Left ventricle myocardium inferior (tissue), 1 donor: ENCODE data around the gene APBB1. TPM values are rescaled to one million over a fixed set of nuclear protein-coding genes. Genes with fewer than 3 reads are reported as not detected.

Experiments
- DNase-seq: peaks from one replicate; pipeline ENCODE4 v3.0.0-alpha.2; 2020
- H3K27ac ChIP-seq: fragments of 200-600 bp; replicated peaks from 2 replicates; pipeline ENCODE4 v1.8.0; 2021
- H3K27me3 ChIP-seq: fragments of 200-600 bp; 2 replicates; pipeline ENCODE4 v1.8.0; 2021; ENCODE audit warnings: low read depth
- H3K36me3 ChIP-seq: fragments of 200-600 bp; 2 replicates; pipeline ENCODE4 v1.8.0; 2021
- H3K4me1 ChIP-seq: fragments of 200-600 bp; 2 replicates; pipeline ENCODE4 v1.8.0; 2021
- H3K4me3 ChIP-seq: fragments of 200-600 bp; 2 replicates; pipeline ENCODE4 v1.8.0; 2021; ENCODE audit warnings: mild to moderate bottlenecking, moderate library complexity
- H3K9me3 ChIP-seq: fragments of 200-600 bp; replicated peaks from 2 replicates; pipeline ENCODE4 v1.8.0; 2021
- intact Hi-C: fragments of 100-400 bp; cut with micrococcal nuclease; formaldehyde crosslinking; loops from one replicate; pipeline ENCODE4 v1.11.0; 2022
- total RNA-seq: library from RNA; stranded (reverse); fragmentation: NEBNext Ultra II Directional; extraction: Animal tissue kit (Norgen Biotek cat#: 25700); gene quantifications from one replicate; pipeline ENCODE4 v1.2.1, GENCODE V29; 2021
- TF ChIP-seq, protein P1 (sequence below): fragments of 200-600 bp; IDR thresholded peaks from 2 replicates; pipeline ENCODE4 v1.8.0; 2021; ENCODE audit warnings: antibody characterized with exemption, mild to moderate bottlenecking, borderline replicate concordance
- donor health status: DM: no; HTN: yes; CAD: no; lungs with severe emphysema.

Gene APBB1
- total RNA-seq, 1 donor from 2014 or later, result 75.5 TPM

DNA sequence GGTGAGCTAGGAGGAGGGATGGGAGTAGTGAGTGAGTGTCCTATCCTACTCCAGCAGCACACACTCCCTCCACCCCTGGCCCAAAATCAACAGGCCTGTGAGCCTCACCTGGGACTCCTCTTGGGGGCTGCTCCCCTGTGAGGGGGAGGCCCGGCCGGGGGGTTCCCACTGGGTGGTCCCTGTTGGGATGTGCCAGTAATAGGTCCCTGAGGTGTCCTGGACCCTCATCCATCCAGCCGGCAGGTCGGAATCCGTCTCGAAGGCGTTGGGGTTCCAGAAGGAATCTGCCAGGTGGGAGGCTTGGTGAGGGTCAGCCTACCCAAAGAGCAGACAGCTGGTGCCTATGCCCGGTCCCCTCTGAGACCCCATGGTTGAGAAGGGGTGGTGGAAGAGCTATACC lies 15.4 kb downstream of the APBB1 start:
- TF ChIP-seq, protein P1, sequence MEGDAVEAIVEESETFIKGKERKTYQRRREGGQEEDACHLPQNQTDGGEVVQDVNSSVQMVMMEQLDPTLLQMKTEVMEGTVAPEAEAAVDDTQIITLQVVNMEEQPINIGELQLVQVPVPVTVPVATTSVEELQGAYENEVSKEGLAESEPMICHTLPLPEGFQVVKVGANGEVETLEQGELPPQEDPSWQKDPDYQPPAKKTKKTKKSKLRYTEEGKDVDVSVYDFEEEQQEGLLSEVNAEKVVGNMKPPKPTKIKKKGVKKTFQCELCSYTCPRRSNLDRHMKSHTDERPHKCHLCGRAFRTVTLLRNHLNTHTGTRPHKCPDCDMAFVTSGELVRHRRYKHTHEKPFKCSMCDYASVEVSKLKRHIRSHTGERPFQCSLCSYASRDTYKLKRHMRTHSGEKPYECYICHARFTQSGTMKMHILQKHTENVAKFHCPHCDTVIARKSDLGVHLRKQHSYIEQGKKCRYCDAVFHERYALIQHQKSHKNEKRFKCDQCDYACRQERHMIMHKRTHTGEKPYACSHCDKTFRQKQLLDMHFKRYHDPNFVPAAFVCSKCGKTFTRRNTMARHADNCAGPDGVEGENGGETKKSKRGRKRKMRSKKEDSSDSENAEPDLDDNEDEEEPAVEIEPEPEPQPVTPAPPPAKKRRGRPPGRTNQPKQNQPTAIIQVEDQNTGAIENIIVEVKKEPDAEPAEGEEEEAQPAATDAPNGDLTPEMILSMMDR, result no peak
- Histone ChIP-seq H3K27me3 (no peaks in the 10 kb centered on the region), H3K36me3 (peaks cover 47% of the 10 kb centered on the region), H3K9me3 (no peaks in the 10 kb centered on the region), H3K4me3 (no peak overlapping the region), H3K4me1 (peaks cover 7% of the 10 kb centered on the region), H3K27ac (no peak overlapping the region)
- intact Hi-C loops, result no loop called here
- DNase-seq, result no peak

DNA sequence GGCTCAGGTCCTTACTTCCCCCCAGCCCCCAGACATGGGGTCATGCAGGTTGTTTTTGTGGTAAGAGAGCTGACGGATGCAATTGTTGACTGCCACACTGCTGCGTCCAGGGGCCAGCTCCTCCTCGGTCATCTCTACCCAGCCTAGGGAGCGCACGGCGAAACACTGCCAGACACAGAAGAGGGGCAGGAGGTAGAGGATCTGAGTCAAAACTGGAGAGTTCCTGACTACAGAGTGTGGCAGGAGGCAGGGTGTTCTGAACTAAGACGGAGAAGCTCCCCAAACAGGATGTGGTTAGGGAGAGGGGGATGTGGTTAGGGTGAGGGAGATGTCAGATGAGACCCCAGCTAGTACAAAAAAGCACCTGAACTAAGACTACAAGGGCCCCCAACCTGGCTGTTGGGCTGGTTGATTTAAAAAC lies 16.3 kb downstream of the APBB1 start:
- intact Hi-C loops, result no loop called here
- no peak overlapping the region for H3K27ac ChIP-seq
- H3K4me1 ChIP-seq, result peaks cover 15% of the 10 kb centered on the region
- no peak for DNase-seq
- no peaks in the 10 kb centered on the region for H3K9me3 ChIP-seq
- TF ChIP-seq, protein P1, result no peak
- no peak overlapping the region for H3K4me3 ChIP-seq
- peaks cover 53% of the 10 kb centered on the region for H3K36me3 ChIP-seq
- H3K27me3 ChIP-seq, result no peaks in the 10 kb centered on the region

DNA sequence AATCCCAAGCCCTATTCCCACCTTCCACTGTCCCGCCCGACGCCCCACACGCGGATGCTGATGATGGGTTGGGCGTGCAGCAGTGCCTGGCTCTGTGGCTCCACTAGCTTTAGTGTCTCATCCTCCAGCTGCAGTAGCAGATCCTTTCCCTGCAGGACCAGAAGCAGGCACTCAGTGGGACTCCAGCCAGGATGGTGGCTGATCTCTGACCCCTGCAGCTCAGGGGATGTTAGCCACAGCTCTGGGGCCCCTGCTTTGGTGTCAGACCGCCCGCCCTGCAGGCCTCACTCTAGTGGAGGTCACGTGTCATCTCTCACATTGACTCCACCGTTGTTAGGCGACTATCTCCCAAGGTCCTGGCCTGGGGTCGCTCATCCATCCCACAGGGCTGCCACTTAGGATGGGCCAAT lies 16.8 kb downstream of the APBB1 start:
- peaks cover 18% of the 10 kb centered on the region for H3K4me1 ChIP-seq
- peaks cover 52% of the 10 kb centered on the region for H3K36me3 ChIP-seq
- H3K27me3 ChIP-seq, result no peaks in the 10 kb centered on the region
- H3K4me3 ChIP-seq, result no peak overlapping the region
- no peaks in the 10 kb centered on the region for H3K9me3 ChIP-seq
- no peak overlapping the region for H3K27ac ChIP-seq
- intact Hi-C loops, result no loop called here
- no peak for DNase-seq
- TF ChIP-seq, protein P1, result no peak

DNA sequence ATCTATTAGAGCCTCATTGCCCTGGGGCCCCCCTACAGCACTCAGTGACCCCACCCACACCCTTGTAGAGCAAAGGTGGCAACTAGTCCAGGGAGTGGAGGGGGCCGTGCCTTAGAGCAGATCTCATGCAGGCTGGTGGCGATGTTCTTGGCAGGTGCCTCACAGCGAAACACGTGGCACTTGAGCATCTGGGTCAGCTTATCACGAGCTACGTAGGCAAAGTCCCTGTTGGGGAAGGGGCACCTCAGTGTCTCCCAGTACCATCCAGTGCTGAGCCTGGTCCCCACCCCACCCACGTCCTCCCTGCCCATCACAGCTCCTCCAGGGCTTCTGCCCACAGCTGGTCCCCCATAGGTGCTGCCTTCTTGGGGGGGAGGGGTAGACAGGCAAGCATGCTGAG lies 17.4 kb downstream of the APBB1 start:
- intact Hi-C loops, result no loop called here
- DNase-seq, result no peak
- TF ChIP-seq, protein P1, result no peak
- Histone ChIP-seq H3K4me3 (no peak overlapping the region), H3K9me3 (no peaks in the 10 kb centered on the region), H3K36me3 (peaks cover 49% of the 10 kb centered on the region), H3K27ac (no peak overlapping the region), H3K27me3 (no peaks in the 10 kb centered on the region), H3K4me1 (peaks cover 18% of the 10 kb centered on the region)

DNA sequence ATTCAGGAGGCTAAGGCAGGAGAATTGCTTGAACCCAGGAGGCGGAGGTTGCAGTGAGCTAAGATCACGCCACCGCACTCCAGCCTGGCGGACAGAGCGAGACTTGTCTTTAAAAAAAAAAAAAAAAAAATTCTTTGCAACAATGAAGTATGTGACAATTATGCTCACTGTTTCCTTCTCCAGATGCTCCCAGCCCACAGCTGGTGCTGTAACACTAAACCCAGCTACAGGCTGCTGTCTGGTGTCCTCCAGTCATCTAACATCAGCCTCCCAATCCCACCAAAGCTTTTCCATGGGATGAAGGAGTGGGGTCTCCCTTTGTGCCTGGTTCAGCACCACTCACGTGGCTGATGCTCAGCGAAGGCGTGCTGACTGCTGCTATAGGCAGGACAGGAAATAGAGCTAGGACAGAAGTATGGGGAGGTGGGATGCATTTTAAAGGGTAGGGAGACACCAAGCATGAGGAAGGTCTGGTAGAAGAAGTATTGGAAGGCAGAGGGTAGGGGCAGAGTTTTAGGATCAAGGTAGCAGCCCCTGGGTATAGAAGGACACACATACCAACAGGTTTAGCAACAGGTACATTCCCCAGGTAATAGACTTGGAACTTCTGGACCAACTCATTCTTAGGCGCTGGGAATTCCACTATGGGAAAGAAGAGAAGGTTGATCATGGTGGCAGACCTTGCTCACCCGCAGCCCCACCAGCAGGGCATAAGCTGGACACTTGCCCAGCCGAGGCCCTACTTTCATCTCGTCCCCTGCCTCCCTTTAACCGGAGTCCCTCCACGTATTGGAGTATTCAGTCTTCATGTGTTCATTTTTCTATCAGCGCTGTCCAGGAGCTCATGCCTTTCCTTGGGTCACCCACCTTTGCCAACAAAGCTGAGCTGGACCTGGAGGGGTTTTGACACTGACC lies 18.2 kb downstream of the APBB1 start:
- intact Hi-C loops, result no loop called here
- DNase-seq, result no peak
- H3K9me3 ChIP-seq, result no peaks in the 10 kb centered on the region
- peaks cover 51% of the 10 kb centered on the region for H3K36me3 ChIP-seq
- H3K4me3 ChIP-seq, result no peak overlapping the region
- no peak overlapping the region for H3K27ac ChIP-seq
- peaks cover 18% of the 10 kb centered on the region for H3K4me1 ChIP-seq
- TF ChIP-seq, protein P1, result no peak
- H3K27me3 ChIP-seq, result no peaks in the 10 kb centered on the region
